Medulla oblongata (tissue), 1 donor: ENCODE data around the gene GNB3.

Source experiments
- DNase-seq: peaks from one replicate; pipeline ENCODE4 v3.0.0-alpha.2; 2015; ENCODE audit errors: extremely low spot score

GNB3 gene

DNA sequence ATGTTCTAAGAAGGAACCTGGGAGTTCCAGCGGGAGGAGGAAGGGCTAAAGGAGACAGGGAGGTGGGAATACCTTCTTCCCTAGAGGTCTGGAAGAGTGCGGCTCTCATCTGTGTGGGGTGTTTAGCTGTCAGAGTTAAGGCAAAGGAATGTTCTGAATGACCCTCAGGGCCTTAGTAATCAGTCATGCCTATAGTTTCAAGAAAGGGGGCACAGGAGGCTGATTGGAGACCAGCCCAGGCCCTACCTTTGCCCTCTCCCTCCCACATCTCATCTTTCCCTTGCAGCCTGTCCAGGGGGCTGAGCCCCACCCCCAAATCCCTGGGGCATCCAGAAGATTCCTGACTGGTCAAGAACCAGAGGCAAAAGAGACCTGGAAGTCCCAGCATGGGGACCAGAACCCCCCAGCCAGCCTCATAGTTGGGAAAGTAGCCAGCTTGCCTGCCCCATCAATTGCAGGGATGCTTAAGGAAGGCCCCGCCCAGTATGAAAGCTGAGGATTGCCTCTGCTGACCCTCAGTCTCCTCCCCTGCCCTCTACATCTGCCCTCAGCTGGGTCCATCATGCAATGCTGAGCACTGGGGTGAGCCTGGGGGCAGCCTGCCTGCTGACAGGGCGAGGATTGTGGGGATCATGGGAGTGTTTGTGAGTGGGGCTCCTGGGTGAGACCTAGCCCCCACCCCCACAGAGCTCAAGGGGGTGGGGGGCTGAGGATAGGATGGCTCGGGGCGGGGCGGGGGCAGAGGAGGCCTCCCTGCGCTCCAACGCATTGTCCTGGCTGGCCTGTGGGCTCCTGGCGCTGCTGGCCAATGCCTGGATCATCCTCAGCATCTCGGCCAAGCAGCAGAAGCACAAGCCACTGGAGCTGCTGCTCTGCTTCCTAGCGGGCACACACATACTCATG lies 17.3 kb upstream of the GNB3 start:
- no peak for DNase-seq

DNA sequence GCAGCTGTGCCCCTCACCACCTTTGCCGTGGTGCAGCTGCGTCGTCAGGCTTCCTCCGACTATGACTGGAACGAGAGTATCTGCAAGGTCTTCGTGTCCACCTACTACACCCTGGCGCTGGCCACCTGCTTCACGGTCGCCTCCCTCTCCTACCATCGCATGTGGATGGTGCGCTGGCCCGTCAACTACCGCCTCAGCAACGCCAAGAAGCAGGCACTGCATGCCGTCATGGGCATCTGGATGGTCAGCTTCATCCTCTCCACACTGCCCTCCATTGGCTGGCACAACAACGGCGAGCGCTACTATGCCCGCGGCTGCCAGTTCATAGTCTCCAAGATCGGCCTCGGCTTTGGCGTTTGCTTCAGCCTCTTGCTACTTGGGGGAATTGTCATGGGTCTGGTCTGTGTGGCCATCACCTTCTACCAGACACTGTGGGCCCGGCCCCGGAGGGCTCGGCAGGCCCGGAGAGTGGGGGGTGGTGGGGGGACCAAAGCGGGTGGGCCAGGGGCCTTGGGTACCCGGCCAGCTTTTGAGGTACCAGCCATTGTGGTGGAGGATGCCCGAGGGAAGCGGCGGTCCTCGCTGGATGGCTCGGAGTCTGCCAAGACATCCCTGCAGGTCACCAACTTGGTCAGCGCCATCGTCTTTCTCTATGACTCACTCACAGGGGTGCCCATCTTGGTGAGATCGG lies 16.5 kb upstream of the GNB3 start:
- no peak for DNase-seq

DNA sequence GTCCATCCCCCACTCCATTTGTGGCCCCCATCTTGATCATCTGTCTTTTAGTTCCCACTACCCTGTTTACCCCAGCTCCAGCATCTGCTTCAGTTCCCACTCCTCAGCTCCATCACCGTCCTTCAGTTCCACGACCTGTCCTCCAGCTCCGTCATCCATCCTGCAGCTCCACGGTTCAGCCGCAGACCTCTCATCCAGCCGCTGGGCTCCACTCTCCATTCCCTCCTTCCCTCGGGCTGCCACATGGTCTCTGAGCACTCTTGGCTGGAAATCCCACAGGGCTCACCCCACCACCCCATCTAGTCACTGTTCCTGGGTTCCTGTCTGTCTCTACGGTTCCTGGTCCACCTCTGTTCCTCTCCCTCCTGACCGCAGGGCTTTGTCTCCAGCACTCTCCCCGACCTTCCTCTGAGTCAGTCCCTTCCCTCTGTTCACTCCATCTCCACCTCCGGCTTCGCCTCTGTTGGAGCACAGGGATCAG lies 15.8 kb upstream of the GNB3 start:
- no peak for DNase-seq

DNA sequence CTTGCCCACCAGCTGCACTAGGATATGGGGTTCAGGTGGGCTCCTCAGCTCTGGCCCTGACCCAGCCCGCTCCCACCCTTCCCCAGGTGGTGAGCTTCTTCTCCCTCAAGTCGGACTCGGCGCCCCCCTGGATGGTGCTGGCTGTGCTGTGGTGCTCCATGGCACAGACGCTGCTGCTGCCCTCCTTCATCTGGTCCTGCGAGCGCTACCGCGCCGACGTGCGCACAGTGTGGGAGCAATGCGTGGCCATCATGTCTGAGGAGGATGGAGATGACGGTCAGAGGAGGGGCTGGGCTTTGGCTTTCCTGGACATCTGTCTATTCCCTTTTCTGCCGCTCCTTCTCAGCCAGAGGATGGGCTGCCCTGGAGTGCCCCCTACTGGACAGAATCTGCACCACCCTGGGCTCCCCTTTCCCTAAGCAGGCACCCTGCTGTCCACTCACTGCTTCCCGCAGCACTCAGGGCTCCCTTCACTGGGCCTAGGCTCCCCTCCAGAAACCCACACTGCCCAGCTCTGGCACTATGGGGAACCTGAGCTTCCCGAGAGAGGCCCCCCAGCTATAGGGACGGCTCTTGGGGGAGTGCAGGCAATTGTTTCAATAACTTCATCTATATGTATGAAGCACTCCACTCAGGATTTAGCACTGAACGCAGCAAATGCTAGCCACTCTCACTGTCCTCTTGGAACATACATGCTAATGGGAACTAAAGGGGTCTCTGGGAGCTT lies 15.2 kb upstream of the GNB3 start:
- peak; percentile 87 for DNase-seq

DNA sequence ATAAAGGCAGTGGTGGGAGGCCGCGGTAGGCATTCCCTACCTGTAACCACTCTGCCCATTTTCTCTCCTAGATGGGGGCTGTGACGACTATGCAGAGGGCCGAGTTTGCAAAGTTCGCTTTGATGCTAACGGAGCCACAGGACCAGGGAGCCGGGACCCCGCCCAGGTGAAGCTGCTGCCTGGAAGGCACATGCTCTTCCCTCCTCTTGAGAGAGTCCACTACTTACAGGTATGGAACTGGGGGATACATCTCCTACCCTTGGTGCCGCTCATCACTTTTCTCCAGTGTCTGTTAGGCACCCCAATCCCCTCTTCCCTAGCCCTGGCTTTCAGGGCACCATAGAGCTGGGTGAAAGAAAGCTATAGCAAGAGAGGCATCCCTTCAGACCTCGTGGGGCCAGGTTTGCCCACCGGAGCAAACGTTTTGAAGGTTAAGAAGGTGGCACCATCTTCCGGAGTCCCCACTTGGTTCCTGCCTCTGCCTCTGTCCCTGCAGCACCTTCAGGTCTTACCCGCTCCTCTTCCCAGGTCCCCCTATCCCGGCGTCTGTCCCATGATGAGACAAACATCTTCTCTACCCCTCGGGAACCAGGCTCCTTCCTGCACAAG lies 14.5 kb upstream of the GNB3 start:
- DNase-seq, result no peak

DNA sequence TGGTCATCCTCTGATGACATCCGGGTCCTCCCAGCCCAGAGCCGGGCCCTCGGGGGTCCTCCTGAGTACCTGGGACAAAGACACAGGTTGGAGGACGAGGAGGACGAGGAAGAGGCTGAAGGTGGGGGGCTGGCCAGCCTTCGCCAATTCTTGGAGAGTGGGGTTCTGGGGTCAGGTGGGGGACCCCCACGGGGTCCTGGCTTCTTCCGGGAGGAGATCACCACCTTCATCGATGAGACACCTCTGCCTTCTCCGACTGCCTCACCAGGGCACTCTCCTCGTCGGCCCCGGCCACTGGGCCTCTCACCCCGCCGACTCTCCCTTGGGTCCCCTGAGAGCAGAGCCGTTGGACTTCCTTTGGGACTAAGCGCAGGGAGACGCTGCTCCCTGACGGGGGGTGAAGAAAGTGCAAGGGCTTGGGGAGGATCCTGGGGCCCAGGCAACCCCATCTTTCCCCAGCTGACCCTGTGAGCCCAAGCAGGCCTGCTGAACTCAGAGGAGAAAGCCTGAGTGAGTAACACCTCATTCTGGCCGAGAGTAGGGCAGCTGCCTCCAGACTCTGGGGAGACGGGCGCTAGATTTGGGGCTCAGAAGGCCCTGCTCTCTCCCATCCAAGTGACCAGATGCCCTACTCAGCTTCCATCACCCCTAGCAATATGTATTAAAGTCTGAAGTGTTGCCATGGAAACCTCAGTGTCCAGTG lies 13.8 kb upstream of the GNB3 start:
- DNase-seq, result no peak

DNA sequence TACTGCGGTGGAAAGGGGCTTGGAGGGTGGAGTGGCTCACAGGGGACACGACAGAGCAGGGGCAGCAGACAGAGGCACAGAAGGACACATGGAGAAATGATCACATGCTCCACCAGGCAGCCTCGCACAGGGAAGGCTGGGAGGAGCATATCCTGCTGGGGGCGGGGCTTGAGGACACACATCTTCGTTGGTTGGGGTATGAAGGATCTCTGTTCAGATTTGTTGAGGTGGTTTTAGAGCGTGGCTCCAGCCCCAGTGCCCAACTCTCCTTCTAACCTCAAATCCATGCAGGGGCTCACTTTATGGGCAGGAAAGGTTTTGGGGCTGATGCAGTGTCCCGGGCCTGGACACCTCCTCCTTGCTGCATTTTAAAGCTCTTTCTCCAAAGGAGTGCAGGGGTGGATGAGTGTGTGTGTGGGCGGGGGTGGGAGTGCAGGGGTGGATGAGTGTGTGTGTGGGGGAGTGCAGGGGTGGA lies 13.3 kb upstream of the GNB3 start:
- DNase-seq, result peak; percentile 69

DNA sequence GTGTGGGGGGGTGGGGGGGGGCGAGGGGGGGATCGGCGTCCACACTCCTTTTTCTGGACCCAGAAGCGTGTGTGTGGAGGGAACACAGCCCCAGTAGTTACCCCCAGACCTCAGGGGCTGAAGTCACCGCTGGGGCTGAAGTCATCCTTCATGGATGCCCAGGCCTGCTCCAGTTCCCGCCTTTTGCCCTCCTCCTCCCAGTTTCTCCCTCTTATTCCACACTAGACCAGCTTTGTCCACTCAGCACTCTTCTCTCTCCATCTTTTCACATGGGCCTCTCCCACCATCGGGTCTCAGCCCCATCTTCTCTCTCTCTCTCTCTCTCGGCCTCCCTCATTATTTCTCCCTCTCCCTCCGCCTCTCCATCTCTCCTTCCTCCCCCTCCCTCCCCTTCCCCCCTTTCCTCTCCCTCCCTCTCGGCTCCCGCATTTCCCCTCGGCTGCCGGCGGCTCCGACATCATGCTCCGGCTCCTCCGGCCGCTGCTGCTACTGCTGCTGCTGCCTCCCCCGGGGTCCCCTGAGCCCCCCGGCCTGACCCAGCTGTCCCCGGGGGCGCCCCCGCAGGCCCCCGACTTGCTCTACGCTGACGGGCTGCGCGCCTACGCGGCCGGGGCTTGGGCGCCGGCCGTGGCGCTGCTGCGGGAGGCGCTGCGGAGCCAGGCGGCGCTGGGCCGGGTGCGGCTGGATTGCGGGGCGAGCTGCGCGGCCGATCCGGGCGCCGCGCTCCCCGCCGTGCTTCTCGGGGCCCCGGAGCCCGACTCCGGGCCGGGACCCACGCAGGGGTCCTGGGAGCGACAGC lies 12.5 kb upstream of the GNB3 start, which contains the start of gene P3H3:
P3H3 (plus strand) TSS at position 426 of the 799 bp plus-strand sequence; CDS start at position 460, 34 bp downstream.
- DNase-seq, result no peak

DNA sequence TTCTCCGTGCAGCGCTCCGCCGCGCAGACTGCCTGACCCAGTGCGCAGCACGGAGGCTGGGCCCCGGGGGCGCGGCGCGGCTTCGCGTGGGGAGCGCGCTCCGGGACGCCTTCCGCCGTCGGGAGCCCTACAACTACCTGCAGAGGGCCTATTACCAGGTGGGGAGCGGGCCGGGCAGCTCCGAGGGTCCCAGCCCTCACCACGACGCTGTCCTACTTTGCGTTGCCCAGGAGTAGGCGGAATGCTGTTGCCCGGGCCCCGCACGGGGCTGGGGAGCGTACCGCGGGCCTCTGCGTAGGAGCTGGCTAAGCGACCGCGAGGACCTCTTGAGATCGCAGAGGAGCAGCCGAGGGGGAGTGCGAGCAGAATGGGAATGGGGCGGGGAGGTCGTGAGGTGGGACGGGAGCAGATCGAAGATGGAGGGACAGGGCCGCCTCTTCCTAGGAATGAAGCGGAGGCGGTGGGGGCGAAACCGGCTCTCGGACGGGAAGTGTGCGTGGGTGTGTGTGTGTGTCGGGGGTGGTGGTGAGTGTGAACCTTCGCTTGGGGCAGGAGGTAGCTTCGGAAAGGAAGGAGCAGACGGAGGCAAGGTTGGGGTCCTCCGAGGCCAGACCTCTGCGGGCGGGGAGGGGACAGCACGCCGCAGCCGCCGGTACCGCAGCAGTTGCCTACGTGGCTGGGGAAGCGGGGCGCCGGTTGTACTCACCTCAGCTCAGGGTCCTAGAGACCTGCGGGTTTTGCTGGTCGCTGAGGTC lies 11.8 kb upstream of the GNB3 start:
- DNase-seq, result no peak

DNA sequence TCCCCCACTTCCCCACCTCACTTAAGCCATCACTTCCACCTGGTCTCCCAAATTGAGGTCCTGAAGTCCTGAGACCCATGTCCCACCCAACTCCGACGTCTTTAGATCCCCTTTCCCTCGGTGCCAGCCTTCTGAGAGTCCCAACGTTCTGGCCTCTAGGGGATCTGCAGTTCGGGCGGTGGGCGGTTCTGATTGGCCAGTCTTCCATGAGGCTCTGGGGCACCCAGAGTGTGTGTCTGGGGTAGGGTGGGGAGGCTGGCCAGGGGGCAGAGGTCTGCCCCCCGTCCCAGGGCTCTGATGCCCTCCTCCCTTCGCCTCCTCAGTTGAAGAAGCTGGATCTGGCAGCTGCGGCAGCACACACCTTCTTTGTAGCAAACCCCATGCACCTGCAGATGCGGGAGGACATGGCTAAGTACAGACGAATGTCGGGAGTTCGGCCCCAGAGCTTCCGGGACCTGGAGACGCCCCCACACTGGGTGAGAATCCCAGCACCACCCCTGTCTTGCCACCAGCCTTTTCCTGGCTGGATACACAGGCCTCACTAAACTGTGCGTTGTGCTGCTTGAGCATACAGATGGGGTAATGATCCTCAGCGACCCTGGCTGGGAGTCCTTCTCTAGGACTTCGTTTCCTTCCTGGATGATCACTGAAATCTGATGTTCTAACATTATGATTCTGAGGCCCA lies 11.0 kb upstream of the GNB3 start:
- DNase-seq, result no peak

DNA sequence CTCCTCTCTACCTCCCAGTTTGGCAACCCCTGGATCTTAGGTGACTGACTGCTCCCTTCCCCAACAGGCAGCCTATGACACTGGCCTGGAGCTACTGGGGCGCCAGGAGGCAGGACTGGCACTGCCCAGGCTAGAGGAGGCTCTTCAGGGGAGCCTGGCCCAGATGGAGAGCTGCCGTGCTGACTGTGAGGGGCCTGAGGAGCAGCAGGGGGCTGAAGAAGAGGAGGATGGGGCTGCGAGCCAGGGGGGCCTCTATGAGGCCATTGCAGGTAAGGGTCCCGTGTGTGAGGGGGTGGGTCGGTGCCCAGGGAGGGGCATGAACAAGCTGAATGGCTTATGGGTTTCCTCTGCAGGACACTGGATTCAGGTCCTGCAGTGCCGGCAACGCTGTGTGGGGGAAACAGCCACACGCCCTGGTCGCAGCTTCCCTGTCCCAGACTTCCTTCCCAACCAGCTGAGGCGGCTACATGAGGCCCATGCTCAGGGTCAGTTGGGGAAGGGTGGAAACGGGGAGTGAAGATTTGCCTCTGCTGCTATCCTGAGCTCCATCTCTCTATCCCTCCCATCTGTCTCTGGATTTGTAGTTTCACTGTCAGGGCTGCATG lies 10.3 kb upstream of the GNB3 start:
- no peak for DNase-seq

DNA sequence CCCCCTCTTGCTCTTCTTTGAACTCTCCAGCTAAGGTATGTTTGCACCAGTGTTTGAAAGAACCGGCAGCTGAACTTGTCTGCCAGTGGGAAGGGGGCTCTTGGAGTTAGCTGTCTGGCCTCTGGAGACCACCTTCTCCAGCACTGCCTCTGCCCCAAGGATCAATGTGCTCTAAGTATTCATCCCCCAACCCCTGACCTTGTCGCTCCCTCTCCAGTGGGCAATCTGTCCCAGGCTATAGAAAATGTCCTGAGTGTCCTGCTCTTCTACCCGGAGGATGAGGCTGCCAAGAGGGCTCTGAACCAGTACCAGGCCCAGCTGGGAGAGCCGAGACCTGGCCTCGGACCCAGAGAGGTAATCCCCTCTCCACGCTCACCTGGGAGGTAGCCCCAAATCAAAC lies 9.7 kb upstream of the GNB3 start:
- DNase-seq, result no peak

DNA sequence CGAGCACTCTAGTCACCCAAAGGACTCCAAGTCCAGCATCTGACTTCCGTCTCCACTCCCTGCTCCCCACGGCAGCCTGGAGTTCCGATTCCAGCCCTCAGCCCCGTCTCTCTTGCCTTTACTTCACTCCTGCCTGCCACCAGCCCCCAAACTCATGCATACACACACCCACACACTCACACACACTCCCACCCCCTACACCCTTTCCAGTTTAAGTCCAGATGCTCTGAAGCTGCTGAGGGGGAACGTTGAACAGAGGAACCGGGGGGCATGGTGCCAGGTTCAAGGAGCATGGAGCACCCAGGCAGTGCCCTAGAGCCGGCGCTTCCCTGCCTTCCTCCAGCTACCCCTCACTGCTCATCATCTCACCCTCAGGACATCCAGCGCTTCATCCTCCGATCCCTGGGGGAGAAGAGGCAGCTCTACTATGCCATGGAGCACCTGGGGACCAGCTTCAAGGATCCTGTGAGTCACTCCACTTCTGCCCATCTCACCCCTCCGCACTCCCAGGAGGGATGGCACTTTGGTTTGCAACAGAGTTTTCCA lies 9.2 kb upstream of the GNB3 start:
- DNase-seq, result no peak

DNA sequence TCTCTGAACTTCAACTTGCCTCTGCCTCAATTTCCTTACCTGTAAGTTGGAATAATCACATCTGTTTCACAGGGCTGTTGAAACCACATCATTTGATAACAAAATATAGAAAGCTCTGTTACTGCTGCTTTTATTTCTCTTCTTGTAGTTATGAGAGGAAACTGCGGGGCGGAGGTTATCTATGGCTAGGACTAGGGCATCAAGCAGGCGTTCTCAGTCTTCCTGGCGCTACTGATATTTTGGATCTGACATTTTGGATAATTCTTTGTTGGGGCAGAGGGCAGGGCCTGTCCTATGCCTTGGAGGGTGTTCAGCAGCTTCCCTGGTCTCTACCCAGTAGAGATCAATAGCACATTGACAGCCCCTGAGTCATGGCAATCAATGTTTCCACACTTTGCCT lies 8.6 kb upstream of the GNB3 start:
- no peak for DNase-seq

DNA sequence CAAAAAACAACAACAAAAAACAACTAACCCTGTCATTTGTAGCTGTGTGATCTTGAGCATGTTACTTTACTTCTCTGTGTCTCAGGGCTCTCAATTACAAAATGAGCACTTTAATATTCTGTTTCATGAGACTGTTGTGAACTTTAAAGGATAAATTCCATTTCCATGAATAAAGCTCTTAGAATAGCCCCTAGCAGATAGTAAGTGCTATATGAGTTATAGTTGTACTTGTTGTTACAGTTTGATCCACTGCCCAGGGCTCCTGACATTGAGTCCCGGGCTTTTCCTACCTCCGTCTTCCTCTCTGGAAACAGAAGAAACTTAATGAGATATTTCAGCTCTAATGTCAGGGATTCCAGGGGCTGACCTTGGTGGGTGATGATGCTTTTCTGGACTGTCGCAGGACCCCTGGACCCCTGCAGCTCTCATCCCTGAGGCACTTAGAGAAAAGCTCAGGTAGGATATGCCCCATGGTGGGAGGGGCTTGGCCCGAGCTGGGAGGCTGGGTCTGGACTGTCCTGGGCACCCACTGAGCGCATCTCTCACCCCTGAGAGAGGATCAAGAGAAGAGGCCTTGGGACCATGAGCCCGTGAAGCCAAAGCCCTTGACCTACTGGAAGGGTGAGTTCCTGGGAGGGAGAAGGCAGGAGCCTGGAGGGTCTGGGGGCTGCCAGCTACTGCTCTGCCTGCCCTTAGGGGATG lies 7.4 kb upstream of the GNB3 start:
- no peak for DNase-seq

DNA sequence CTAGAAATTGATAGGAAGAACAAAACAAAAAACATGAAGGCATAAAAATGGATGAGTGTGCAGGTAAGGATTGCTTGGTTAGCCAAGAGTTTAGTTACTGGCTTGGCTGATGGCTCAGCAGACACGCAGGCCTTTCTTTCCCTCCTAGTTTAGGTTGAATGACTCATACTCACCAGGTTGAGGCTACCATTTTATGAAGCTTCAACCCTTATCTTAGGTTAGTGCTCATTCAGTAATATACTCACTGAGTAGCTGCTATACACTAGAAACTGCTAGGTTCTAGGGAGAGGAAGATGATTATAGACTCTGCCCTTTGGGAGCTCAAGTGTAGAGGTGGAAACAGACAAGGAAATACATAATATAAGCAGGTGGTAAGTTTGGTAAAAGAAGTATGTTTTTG lies 6.5 kb upstream of the GNB3 start:
- DNase-seq, result no peak

DNA sequence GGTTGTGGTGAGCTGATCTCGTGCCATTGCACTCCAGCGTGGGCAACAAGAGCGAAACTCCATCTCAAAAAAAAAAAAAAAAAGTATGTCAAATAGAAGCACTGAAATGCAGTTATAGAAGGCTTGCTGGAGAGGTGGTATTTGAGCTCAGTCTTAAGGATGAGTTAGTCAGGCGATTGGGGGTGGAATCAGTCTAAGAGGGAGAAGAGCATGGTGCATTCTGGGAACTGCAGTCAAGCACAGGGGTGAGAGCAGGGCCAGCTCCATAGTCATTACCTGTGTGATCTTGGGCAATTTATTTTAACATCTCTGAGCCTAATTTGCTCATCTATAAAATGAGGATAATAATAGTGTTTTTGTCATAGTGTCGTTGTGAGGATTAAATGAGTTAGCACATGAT lies 5.9 kb upstream of the GNB3 start:
- DNase-seq, result no peak

DNA sequence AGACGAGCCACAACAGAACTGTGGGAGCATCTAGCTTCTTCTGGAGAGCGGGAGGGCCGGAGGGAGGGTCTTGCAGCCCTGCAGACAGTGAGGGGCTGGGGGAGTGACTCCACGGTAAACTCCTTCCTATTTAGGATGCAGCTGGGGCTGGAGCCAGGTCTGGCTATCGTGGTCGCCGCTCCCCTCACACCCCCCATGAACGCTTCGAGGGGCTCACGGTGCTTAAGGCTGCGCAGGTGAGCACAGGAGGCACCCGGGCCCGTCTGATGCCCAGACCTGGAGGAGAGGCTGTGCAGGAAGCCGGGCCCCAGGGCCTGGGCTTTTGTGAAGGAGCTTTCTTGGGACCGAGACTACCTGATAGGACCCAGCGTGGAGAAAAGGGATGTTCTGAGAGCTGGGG lies 3.9 kb upstream of the GNB3 start:
- DNase-seq, result no peak
